GM19452 (cell line): Measurements from ENCODE around the gene PLXNA4.

ENCODE experiments used
- ATAC-seq: cut with Tn5 transposase; IDR thresholded peaks from one replicate; pipeline ENCODE4 v1.9.1; 2021; ENCODE audit not compliant: unreplicated experiment

PLXNA4 gene

DNA sequence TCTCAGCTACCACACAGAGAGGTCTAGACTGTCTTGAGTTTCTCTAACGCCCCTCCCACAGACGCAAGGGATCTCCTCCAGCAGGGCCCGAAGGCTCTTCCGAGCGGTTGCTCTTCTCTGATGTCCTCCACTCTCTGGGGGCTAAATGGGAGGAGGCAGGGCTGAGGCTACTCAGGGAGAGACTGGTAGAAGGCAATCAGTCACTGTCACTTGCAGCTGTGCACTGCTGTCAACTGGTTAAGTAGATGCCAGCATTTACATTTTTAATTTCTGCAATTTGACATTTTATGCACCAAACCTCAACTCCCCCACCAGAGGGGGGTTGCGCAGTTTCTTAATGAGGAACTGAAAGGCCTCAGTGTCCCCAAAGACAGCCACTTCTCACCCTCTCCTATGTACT, 442.8 kb downstream of the PLXNA4 start:
- ATAC-seq, result no peak

- ATAC-seq, result no peak
Observed at GRCh38 chr7:132131196-132131595, 445.1 kb downstream of the PLXNA4 start.

DNA sequence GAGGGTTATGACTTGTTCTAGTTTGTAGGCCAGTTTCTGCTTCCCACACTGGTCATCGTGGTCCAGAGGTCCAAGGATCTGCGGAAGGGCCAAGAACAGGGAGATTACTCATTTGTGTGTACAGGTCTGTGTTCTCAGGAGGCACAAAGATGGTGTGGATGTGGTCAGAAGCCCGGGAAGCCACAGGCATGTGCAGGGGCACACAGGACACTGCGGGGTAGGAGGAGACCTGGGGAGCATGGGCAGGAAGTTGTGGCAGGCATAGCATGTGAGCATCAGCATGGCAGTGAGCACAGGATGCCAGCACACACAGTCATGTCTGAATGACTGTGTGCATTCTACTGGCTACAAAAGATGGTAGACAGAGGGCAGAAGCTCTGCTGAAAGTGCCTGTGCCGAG, 445.8 kb downstream of the PLXNA4 start:
- no peak for ATAC-seq

DNA sequence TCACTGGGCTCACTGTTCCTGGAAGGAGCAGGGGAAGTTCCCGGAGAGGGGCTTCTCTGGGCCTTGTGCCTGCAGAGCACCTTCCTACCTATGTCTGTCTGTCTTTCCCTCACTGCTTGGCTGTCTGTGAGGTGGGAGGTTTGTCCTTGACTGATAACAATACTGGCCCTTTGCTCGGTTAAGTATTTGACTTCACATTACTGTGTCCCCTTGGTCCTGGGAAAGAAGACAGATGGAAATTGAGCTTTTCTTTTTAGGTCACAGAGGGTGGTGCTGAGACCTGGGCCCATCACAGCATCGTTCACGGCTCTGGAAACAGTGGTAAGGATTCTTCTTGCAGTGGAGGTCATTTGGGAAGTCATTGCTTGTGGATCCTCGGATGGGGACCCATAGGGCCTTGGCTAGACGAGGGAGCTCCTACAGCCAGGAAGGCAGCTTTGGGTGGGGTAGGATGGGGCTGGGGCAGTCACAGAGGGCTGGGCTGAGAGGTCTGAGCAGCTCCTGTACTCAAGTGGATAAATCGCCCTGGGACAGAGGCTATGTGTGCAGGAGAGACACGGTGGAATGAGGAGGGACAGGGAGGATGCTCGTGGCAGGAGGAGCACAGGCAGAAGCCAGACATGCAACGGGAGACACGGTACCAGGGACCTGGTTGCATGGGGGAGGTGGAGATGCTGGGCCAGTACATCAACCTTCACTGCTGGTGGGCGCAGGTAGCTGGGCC, 450.2 kb downstream of the PLXNA4 start:
- no peak for ATAC-seq

- ATAC-seq, result no peak
Observed at GRCh38 chr7:132125096-132125495, 451.2 kb downstream of the PLXNA4 start.

DNA sequence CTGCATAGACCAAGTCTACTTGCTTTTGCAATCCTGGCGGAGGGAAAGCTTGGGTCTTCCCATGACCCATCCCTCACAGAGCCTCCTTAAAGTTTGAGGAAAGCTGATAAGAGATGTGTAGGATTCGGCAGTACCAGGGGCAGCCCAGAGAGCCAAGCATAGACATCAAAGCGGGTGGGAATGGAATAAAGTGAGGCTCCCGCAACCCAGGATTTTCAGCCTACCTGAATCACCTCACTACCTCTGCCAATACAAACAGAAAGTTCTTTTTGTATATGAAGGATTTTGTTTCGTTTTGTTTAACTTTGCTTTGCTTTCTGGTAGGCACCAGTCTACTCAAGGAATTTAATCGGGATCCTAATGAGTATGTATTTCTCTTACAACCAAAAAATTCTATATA, 451.7 kb downstream of the PLXNA4 start:
- ATAC-seq, result no peak

GRCh38 chr7:132123773-132124172, 452.5 kb downstream of the PLXNA4 start:
- ATAC-seq, result no peak

DNA sequence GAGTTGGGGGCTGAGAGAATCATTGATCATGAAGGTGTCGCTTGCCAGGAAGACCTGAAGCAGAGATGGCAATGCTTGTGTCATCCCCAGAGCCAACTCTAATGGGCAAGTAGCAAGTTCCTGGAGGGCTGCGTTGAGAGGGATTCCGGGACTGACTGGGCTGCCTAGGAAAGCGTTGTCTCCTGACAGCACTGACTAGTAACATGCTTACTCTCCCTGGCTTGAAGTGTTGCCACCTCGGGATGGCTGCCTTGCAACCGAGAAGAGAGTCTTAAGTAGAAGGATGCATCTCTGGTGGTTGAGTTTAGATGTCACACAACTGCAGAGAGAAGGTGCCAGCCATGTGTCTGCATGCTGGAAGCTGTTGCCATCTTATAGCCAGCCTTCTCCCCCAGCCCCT, 453.4 kb downstream of the PLXNA4 start:
- no peak for ATAC-seq

- ATAC-seq, result no peak
Observed at GRCh38 chr7:132121987-132122386, 454.3 kb downstream of the PLXNA4 start.

DNA sequence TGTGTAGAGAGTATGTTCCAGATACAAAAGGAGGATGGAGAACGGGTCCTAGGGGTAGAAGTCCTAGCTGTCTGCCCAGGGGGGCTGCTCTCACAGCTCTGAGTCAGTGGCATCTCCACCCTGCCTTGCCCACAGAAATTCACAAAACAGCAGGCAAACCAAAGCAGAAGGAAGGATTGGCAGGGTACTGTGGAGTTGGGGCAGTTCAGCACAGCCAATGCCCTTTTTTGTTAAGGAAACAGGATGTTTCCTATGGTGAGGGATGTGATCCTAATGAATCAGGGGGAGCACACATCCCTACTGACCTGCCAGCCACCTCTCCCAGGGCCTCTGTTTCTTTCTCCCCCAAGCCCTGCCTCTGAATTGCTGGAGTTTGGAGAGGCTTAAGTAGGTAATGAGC, 457.6 kb downstream of the PLXNA4 start:
- no peak for ATAC-seq

- no peak for ATAC-seq
Observed at GRCh38 chr7:132117636-132118035, 458.6 kb downstream of the PLXNA4 start.

GRCh38 chr7:132117181-132117580, 459.1 kb downstream of the PLXNA4 start:
- no peak for ATAC-seq

DNA sequence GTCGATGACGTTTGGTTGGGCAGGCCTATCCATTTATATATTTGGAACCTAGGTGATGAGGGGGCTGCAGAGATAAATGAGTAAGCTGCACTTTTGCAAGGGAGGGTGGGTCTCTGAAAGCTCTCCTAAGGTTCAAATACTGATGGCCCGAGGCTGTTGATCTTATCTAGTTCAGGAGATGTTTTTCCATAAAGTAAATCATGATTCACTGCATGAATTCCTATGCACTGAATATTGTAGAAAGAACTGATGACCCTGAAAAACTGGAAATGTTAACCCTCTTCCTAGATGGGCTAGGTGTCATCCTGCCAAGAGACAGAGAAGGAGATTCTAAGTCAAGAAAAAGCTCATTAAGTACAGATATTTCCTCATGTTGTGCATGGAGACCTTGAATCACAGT, 459.9 kb downstream of the PLXNA4 start:
- ATAC-seq, result no peak

GRCh38 chr7:132115758-132116157, 460.5 kb downstream of the PLXNA4 start:
- no peak for ATAC-seq

GRCh38 chr7:132115028-132115427, 461.2 kb downstream of the PLXNA4 start:
- no peak for ATAC-seq

- ATAC-seq, result no peak
Observed at GRCh38 chr7:132114411-132114810, 461.9 kb downstream of the PLXNA4 start.

GRCh38 chr7:132113536-132114371, 462.5 kb downstream of the PLXNA4 start:
- no peak for ATAC-seq

- no peak for ATAC-seq
Observed at GRCh38 chr7:132112657-132113056, 463.6 kb downstream of the PLXNA4 start.

DNA sequence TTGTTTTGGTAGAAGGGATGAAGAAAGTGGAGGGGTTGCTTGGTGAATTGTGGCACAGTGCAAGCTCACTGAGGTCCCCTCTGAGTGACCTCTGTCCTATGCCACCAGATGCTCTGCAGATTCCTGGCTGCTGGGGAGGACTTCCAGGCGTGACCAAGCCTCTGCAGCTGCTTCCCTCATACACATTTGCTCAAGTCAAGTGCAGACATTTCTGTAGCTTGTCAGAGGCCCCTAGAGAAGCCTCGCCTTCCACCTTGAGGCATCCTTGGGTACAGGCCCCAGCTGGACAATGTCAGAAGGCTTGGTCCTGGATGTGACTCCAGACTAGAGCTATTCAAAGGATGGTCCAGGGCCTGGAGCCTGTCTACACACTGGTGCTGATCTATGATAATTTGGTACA, 464.2 kb downstream of the PLXNA4 start:
- ATAC-seq, result no peak

GRCh38 chr7:132110692-132111091, 465.6 kb downstream of the PLXNA4 start:
- ATAC-seq, result no peak

GRCh38 chr7:132109769-132110168, 466.5 kb downstream of the PLXNA4 start:
- ATAC-seq, result no peak

DNA sequence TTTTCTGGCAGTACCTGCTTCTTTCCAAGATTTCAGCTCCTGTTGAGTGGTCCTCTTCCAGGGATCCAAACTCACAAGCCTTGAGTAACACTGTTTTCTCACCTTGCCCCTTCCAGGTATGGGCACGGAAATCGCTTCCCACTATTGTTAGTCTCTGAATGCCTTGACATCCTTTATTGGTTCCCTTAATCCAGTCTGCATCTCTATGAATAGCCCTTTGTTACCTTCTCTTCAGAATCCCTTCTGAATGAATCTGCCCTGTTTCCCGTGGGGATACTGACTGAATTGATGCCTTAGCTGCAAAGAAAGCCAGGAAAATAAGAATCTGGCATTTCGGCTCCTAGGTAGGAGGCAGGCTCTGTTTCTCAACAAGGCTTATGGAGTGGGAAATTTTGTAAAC, 467.7 kb downstream of the PLXNA4 start:
- ATAC-seq, result no peak
